Stimulated activated CD8-positive, alpha-beta memory T cell treated with anti-CD3 and anti-CD28 coated beads, Interleukin-4, amount 100 ng/mL, for 4 hours (primary cell): ENCODE data around the gene HMHB1.

Source experiments
- DNase-seq, 2 donors: peaks; one replicate each; pipeline ENCODE4 v3.0.0-alpha.2; 2020; ENCODE audit warnings: low read depth in 2 of 2, low spot score in 1 of 2

HMHB1 gene

DNA sequence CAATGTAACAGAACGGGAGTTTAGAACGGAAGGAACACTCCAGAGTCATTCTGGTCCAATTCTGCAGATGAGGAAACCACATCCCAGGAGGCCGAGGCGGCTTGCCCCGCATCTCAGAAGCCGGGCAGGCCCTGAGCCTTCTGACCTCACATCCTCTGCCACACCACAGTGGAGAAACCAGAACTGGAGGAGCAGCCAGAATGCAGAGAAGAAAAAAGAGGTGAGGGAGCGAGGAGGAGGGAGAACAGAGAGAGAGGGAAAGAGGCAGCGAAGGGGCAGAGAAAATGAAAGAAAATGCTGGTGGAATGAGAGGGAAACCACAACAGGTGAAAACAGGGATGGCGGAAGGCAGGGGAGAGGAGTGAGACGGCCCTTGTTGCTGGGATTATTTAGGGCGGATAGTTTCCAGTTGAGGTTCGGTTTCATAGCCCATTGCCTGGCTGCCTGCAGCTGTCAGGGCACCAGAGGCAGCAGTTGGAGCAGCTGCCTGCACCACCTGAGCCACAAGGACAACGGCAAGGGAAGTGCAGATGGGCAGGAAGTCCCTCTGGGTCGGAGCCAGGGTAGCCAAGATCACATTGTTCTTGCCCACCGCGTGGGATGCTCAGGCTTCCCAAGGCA, at the start of gene HMHB1:
TSS of gene HMHB1 (plus strand) at position 77 of the 621 bp plus-strand sequence.
- DNase-seq, result no peak

DNA sequence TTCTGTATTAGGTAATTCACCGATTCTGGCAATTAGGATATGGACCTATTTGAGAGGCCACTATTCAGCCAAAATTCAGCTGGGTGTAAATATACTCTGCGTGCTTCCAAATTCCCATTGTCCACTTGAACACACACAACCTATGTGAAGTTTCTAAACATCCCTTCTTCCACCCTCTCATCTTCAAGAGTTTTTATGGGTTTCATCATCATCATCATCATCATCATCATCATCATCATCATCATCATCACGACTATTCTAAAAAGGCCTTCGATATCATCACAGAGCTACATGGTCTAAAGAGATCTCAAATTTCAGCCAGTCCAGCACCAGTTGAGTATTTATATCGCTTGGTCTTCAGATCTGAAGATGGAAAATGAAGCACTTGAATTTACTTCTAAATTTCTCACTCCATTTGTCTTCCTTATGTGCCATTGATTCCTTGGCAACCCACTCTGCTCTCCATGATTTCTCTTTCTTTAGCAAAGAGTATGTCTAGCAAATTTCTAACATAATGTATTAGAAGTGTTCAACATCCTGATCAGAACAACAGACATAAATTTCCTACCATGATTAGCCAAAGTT, 49.2 kb upstream of the HMHB1 start:
- DNase-seq, result no peak

DNA sequence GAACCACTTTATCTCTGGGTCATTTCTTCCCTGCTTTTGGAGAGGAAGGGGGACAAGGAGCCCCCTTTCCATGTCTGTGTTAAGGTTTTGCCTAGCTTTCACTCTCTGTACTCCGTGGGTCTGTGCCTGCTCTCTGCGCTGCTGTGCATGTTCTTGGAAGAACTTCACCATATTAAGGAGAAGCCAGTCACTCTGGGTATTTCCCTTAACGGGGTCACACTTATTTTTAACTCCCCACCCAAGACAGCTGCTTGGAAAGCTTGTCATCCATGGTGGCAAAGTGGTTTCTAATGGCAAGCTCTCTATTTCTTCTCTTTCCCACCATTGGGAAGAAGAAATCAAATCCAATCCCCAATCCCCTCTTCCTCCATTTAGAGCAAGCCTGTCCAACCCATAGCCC, 44.8 kb upstream of the HMHB1 start:
- no peak for DNase-seq

DNA sequence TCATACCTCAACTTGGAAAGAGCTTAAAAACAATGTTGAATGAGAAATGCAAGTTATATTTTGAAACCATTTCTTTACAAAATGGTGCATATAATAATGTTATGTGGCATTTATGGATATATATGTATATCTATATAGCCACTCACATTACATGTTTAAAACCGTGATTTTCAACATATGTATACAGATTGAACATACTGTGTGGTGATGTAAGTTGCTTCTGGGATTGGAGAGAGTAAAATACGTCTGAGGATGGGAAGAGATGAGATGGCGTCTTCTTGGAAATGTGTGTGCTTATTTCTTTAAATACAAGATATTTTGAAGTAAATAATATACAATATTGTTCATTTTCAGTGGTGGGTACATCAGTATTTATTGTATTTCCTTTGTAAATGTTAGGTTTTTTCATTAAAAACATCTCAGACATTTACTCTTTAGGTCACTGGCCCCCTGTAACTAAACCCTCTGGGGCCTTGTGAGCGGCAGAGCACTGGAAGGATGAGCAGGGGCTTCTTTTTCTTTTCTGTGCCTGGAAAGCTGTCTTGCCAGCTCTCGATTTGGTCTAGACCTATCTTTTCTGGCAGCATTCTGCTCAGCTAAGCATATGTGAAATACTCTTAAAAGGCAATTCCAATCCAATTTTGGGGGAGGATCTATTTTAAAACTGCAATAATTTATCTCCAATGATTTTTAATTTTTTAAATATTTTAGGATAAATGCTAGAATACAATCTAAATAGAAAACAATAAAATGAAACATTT, 42.8 kb upstream of the HMHB1 start:
- no peak for DNase-seq

DNA sequence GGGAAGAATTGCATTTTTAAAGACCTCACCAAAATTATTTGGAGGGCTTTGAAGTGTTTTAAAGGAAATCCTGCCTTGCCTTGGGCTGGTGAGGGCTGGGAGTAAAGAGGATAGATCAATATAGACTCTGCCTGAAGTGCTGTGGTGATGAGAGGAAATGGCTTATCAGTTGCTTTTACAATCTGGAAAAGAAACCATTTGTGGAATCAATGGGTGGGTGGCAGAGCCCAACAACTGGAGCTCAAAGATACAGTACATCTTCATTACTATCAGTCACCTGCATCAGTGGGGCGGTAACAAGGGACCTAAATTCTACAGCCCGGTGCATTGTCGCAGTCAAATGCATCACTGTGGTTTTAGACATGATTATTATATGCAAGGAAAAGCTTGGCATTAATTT, 41.5 kb upstream of the HMHB1 start:
- no peak for DNase-seq

DNA sequence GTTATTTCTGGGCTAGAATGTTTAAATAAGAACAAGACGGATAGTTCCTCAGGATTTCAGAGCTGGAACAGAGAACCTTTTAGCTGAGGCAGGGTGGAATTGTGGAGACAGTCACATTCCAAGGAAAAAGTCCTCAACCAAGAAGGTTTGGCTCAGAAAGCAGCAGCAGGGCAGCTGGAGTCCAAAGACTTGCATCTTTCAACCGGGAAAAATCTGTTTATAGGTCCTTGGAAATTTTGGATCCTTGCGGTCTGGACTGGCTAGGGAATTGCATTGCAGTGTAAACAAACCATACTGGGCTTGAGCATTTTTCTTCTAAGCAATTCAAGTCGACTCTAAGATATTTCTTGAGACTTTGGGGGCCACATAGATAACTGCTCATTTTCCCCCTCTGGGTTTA, 40.8 kb upstream of the HMHB1 start:
- DNase-seq, result no peak

DNA sequence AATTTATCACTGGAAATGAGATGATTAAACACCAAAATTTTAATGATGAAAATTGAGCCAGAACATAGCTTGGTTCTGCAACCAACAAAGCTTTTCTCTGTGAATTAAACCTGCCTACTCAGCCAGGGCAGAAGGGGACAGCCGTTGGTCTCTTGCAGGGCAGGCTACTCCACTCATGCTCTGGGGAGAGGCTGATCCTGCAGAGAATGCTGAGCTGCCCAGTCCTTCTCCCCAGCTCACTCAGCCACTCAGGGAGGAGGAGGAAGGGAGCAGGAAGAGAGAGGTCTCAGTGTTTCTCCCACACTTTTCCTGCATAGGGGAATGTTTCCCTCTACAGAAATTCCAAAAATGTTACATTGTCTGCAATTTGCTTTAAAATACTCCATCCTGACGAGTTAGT, 40.4 kb upstream of the HMHB1 start:
- DNase-seq, result no peak

DNA sequence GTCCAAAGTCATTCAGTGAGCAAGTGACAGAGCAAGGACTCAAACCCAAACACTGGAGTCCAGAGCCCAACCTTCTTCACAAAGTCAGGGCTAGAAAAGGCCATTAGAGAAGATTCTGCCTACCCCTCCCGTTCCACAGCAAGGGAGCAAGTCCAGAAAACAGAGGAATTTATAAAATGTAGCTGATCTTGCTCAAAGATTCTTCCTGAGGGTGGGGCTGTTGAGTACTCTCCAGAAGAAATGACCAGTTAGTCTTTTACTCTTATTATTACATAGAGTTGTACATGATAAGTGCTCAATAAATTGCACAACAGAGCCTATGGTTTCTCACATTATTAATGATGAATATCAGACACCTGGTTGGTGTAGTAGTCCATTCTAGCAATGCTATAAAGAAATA, 39.3 kb upstream of the HMHB1 start:
- DNase-seq, result no peak

DNA sequence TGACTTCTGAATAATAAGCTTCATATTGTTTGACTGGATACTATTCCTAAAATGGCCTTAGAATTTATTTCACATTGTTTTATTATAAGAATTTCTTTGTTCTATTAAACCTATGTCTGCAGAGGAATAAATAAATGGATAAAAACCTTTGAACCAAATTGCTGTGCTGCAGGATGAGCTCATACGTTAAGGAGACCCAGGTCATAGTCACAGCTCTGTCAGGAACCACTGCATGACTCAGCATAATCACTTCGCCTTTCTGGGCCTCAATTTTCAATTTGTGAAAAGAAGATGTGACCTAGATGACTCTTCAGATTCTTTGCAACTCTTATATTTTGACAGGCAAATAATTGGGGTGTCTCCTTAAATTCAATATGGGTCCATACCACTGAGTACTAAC, 36.7 kb upstream of the HMHB1 start:
- DNase-seq, result no peak

DNA sequence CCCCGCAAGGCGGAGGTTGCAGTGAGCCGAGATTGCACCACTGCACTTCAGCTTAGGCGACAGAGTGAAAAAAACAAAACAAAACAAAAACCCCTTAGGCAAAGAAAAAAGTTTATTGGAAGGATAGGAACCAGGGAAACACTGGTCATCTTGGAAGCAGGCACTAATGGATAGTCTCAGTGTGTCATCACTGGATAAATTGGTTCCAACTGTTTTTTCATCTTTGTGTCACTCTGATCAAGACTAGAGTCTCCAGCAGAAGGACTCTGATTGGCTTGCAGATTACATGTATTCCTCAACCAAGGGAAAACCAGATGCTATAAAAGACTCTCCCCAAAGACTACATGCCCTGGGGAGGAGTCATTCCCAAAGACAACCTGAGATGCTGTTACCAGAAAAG, 35.0 kb upstream of the HMHB1 start:
- no peak for DNase-seq

DNA sequence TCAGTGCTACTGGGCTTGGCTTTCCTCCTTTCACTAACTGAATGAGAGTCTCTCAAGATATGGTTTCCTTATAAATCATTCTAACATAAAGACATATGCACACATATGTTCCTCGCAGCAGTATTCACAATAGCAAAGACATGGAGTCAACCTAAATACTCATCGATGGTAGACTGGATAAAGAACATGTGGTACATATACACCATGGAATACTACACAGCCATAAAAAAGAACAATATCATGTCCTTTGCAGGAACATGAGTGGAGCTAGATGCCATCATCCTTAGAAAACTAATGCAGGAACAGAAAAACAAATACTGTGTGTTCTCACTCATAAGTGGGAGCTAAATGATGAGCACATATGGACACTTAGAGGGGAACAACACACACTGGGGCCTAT, 32.5 kb upstream of the HMHB1 start:
- DNase-seq, result no peak

DNA sequence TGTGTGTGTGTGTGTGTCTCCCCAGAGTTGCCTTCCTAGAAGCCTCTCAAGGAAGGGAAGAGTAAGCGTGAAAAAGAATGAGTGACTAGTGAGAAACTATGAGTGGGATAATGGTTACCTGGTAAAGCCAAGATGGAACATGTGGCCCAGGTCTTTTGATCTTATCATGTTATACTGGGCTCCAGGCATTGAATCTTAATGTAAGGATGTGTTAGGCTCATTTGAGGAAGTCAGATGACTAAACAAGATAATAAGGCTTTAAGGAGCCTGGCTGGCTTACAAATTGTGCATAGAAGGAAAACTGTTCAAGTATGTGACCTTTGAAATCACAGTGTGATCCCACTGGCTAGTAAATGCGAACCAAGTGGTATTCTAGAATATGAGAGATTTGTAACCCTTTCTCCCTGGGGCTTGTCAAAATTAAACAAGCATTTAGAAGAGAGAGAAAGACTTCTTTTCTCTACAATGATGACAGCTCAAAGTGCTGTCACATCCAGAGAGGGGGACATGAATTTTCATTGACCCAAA, 29.9 kb upstream of the HMHB1 start:
- no peak for DNase-seq

DNA sequence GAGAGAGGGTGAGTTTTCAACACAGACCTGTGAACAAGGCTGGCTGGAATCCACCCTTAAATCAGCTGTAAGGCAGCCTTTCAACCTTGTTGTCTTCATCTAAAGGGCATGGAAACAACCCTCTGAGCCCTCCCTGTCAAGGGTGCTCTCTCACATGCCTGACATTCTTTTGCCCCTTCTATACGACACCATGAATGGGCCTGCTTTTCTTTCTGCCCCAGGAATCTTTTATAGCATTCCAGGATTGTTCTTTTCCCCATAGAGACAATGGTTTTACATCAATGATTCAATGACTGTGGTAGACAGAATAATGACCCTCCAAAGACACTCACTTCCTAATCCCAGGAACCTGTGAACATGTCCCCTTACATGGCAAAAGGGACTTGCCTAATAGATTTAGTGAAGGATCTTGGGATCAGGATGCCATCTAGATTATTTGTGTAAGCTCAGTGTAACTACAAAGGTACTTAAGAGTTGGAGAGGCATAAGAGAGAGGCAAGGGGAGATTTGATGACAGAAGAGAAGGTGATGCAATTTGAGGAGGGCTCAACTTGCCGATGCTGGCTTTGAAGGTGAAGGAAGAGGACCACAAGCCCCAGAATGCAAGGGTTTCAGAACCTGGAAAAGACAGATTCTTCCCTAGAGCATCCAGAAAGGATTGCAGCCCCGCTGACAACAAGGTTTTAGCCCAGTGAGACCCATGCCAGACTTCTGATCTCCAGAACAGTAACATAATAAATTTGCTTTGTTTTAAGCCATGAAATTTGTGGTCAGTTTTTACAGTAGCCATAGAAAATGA, 29.2 kb upstream of the HMHB1 start:
- DNase-seq, result no peak

DNA sequence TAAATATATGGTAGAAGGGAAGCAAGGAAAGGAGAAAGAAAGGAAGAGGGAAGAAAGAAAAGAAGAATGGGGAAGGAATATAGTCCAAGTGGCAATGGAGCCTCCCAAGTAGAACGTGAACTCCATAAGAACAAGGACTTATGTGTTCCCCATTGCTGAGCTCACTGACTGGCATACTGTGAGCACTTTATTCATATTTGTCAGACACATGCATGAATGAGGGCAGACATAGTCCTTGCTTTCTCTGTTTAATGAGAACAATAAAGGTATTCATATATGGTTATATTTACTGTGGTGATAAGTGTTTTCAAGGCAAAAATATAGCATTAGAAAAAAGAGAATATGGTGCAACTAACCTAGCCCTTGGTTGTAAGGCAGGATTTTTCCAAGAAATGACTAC, 23.6 kb upstream of the HMHB1 start:
- no peak for DNase-seq

DNA sequence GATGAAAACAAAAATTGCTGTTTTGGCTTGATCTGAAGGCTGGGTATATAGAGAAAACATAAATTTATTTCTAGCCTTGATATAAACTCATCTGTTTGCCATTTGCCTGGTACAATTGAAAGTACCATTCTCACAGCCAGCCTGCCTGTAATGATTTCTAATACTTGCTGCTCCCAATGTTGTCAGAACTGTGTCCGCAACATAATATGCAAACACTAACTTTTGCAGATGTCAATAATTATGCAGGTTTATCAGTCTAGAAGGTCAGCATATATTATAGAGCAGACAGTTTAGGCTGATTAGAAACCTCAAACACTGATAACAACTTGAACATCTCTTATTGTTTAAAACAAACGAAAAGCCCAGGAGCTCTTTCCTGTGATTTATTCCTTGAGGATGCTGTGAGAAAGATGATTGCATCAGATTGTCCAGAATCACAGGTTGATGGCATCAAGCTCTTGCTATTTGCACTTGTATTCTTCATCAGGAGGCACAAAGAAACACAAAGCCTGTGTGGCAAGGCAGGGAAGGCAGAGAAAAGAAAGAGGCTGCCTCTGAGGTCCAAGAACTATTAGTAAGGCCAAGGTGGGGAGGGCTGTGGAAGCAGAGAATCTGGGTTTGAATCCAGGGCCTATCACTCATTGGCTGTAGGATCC, 21.4 kb upstream of the HMHB1 start:
- no peak for DNase-seq

DNA sequence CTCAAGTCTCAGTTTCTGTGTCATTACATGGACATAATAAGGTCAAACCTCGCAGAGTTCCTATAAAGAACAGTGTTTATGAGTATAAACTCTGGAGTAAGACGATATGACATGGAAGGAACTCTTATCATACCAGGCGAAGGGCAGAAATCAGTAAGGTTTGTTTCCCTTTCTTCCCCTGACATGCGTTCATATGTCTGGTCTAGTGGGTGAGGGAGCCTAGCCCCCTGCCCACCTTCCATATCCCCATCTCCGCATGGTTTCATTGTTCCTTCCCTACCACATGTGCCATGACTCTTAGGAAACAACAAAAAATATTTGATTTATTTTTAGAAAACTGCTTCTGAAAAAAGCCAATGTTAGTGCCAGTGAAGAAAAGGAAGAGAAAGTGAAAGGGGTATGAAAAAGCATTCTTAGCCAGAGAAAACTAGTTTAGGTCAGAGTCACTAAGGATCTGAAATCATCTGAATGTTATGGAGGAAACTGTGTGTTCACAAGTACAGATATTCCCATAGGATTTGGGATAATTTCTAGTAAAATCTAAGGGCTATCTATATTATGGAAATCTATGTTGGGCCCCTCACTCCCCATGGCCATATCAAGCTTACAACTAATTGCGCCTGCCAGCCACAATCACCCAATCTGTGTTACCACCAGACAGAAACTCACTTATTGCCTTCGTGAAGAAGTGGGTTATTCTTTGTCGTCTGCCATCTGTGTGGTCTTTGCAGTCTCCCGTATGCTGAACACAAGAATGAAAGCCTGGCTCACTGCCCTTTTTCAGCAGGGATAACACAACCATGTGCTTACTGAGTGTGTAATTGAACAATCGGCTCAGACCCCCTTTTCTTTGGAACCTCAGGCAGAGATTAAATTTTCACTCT, 19.9 kb upstream of the HMHB1 start:
- DNase-seq, result no peak

DNA sequence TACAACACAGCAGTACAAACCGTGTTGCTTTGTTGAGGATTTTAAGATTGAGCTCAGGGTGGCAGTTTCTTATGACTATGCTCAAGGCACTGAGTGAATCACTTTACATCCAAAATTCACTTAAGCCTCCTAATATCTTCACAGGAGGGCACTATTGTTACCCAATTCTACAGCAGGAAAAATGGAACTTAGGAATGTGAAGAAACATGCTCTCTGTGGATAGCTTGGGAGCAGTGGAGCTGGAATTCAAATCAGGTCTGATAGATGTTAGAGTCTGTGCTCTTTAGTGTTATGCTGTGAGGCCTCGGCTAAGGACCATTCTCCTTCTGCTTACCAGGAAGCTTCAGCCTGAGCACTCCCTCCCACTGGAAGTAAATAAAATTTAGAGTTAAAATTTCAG, 18.7 kb upstream of the HMHB1 start:
- DNase-seq, result no peak

DNA sequence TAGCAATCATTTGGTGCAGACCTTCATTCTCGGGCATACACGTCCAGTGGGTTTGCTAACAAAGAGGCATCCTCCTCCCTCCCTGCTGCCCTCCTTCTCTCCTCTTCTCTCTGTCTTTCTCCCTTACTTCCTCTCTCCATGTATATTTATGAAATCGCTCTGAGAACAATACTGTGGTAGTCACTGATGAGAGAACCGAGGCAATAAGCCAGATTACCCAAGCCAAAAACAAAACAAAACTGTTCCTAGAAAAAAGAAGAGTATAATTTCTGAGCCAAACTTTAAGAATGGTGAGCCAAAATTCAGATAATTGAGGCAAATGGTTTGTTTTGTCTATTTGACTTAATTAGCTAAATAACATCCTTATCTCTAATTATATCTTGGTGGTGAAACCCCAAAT, 15.8 kb upstream of the HMHB1 start:
- no peak for DNase-seq

DNA sequence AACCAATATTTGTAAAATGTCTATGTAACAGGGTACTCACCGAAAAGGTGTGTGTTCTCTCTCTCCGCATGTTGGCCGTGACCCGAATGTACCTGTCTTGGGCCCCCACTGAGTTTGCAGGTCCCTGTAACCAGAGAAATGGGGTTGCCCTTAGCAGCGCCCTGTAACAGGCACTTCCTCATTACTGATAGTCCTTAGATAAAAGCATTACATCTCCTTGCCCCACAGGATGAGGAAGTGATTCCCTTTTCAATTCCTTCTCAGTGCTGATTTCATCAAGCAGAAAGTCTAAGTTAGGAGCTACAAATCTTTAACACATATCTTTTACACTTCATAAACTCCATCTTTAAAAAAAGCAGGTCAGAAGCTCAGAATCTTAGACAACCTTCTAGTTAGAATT, 15.2 kb upstream of the HMHB1 start:
- no peak for DNase-seq

DNA sequence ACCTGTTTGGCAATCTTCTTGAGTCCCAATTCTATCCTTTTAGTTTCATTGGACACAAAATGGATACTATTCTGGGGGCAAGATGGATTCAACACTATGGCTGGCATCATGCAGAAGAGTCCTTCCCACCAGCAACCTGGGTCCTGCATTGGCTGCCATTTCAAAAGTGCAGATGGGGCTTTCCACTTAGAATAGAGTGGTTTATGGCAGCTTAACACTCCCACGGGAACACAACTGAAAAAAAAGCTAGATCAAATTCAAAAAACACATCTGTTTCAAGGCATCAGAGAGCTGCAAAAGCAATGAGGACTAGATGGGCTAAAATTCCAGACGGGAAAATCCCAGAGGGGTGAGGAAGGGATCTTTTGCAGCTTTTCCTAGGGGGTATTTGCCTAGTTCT, 11.2 kb upstream of the HMHB1 start:
- no peak for DNase-seq
